ENCODE measurements around the gene NETO2.

DNA sequence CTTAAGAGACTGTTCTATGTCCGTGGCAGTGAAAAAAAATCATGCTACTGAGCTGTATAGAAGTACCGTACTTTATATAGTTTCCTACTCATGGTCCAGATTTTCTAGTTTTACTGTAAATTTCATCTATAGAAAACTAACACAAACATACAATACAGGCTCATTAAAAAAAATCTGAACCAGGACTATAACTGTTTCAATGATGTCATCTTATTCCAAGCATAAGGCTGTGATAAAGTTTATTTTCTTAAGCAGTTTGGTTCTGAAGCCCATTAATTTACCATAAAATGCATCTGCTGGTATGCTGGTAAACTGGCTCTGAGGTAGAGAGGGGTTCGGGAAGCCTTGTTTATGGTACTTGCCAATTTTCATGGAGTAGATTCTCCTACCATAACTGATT lies 16.7 kb upstream of the NETO2 start:
- TF ChIP-seq, protein P1, sequence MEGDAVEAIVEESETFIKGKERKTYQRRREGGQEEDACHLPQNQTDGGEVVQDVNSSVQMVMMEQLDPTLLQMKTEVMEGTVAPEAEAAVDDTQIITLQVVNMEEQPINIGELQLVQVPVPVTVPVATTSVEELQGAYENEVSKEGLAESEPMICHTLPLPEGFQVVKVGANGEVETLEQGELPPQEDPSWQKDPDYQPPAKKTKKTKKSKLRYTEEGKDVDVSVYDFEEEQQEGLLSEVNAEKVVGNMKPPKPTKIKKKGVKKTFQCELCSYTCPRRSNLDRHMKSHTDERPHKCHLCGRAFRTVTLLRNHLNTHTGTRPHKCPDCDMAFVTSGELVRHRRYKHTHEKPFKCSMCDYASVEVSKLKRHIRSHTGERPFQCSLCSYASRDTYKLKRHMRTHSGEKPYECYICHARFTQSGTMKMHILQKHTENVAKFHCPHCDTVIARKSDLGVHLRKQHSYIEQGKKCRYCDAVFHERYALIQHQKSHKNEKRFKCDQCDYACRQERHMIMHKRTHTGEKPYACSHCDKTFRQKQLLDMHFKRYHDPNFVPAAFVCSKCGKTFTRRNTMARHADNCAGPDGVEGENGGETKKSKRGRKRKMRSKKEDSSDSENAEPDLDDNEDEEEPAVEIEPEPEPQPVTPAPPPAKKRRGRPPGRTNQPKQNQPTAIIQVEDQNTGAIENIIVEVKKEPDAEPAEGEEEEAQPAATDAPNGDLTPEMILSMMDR (IDR thresholded peaks at IDR 0.05; ENCODE audit: poor library complexity, severe bottlenecking), result no peak
- TF ChIP-seq, protein P2, sequence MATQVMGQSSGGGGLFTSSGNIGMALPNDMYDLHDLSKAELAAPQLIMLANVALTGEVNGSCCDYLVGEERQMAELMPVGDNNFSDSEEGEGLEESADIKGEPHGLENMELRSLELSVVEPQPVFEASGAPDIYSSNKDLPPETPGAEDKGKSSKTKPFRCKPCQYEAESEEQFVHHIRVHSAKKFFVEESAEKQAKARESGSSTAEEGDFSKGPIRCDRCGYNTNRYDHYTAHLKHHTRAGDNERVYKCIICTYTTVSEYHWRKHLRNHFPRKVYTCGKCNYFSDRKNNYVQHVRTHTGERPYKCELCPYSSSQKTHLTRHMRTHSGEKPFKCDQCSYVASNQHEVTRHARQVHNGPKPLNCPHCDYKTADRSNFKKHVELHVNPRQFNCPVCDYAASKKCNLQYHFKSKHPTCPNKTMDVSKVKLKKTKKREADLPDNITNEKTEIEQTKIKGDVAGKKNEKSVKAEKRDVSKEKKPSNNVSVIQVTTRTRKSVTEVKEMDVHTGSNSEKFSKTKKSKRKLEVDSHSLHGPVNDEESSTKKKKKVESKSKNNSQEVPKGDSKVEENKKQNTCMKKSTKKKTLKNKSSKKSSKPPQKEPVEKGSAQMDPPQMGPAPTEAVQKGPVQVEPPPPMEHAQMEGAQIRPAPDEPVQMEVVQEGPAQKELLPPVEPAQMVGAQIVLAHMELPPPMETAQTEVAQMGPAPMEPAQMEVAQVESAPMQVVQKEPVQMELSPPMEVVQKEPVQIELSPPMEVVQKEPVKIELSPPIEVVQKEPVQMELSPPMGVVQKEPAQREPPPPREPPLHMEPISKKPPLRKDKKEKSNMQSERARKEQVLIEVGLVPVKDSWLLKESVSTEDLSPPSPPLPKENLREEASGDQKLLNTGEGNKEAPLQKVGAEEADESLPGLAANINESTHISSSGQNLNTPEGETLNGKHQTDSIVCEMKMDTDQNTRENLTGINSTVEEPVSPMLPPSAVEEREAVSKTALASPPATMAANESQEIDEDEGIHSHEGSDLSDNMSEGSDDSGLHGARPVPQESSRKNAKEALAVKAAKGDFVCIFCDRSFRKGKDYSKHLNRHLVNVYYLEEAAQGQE (IDR thresholded peaks at IDR 0.05; ENCODE audit: borderline replicate concordance), result no peak

Data from neural cell (in vitro differentiated cells).